Naive thymus-derived CD8-positive, alpha-beta T cell (primary cell): Measurements from ENCODE around the gene WDR3. TPM values are rescaled to one million over a fixed set of nuclear protein-coding genes. Genes with fewer than 3 reads are reported as not detected.
"Not testable (repeated sequence)": the region's sequence is repeated elsewhere in the genome, so short reads cannot be mapped to it uniquely, and the experiment has no call there.

Experiments
- ATAC-seq, 2 donors: fragments of 150-1000 bp; cut with Tn5 transposase in 1 of 2; sonication (Bioruptor Pico), chemical (Tn5 transposase) in 1 of 2; 1 replicate in 1 of 2; 2 replicates in 1 of 2; pipeline ENCODE4 v1.10.0; 2021; ENCODE audit warnings: mild to moderate bottlenecking in 2 of 2, moderate library complexity in 2 of 2
- POLR2A ChIA-PET: fragments of 350-600 bp; sonication (Branson Sonifier 250); formaldehyde crosslinking; loops from one replicate; lab custom pipeline; 2021; ENCODE audit warnings: antibody characterized with exemption; lab: Charles Lee
- DNase-seq, 10 donors: peaks; one replicate each; pipeline versions ENCODE4 v3.0.0 to v3.0.0-alpha.2; 2020 to 2022
- H3K27ac Mint-ChIP-seq, 10 donors: one replicate each; pipeline ENCODE4 v1.8.0; 2020 to 2022; ENCODE audit warnings: mild to moderate bottlenecking in 10 of 10, mixed read lengths in 10 of 10, moderate library complexity in 4 of 10, inconsistent platforms in 1 of 10
- H3K27me3 Mint-ChIP-seq, 5 donors: one replicate each; pipeline ENCODE4 v1.8.0; 2021 to 2022; ENCODE audit warnings: mixed read lengths in 5 of 5
- H3K36me3 Mint-ChIP-seq, 3 donors: one replicate each; pipeline ENCODE4 v1.8.0; 2020 to 2022; ENCODE audit warnings: mixed read lengths in 3 of 3, mild to moderate bottlenecking in 2 of 3, inconsistent platforms in 1 of 3
- H3K4me1 Mint-ChIP-seq, 4 donors: one replicate each; pipeline ENCODE4 v1.8.0; 2021 to 2022; ENCODE audit warnings: mixed read lengths in 4 of 4
- H3K4me3 Mint-ChIP-seq, 10 donors: one replicate each; pipeline ENCODE4 v1.8.0; 2020 to 2022; ENCODE audit warnings: mild to moderate bottlenecking in 10 of 10, mixed read lengths in 10 of 10, moderate library complexity in 6 of 10, inconsistent platforms in 1 of 10
- H3K9me3 Mint-ChIP-seq, 9 donors: one replicate each; pipeline ENCODE4 v1.8.0; 2020 to 2022; ENCODE audit warnings: mixed read lengths in 9 of 9, mild to moderate bottlenecking in 3 of 9, inconsistent platforms in 1 of 9, moderate library complexity in 1 of 9
- polyA plus RNA-seq, 3 donors: library from polyadenylated mRNA; unstranded; fragments of 300-500 nt; fragmentation: Illumina TruSeq; gene quantifications; one replicate each; pipeline ENCODE4 v1.2.3, GENCODE V29; 2021
- total RNA-seq, 8 experiments: library from RNA in 2 of 8; stranded (reverse) in 2 of 8; gene quantifications; one replicate each; pipeline ENCODE4 v1.2.3 and lab custom pipeline; 2021 to 2026

Gene WDR3
- total and polyA plus RNA-seq, 5 experiments from 2014 or later, result 17.4 to 41.9 (median 29.3) TPM

DNA sequence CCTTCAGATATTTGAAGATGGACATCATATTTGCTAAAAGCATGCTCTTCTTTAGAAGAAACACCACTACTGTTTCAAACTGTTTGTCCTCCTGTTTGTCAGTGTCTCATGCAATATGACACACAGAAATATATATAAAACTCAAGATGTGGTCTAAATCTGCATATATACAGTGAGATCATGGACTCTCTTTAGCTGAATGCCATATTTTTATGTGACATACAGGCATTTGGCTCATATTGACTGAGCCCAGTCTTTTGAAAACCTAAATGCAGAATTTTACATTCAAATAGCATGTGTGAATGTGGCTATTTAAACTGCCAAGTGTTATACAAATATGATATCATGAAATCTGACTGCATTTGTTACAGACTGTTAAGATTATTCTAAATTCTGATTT, 18.5 kb upstream of the WDR3 start:
- Mint-ChIP-seq H3K36me3 (peaks cover 24 to 81% (median 53%) of the 10 kb centered on the region in 3 donors), H3K27me3 (no peaks in the 10 kb centered on the region)
- ATAC-seq, result no peak

DNA sequence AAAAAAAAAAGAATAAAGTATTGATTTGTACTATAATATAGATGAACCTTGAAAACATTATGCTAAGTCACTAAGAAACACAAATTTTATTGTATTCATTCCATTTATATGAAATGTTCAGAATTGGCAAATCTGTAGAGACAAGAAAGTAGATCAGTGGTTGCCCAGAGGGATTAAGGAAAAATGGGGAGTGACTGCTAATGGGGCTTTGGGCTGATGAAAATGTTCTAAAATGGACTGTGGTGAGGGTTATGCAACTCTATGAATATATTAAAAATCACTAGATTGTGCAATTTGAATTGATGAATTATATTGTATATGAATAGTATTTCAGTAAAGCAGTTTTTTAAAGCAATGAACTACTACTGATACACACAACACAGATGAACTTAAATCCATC, 10.2 kb upstream of the WDR3 start:
- POLR2A ChIA-PET, result no interaction called here
- H3K27ac Mint-ChIP-seq, result no peak overlapping the region
- DNase-seq (no peak), ATAC-seq (no peak)
- H3K4me3 Mint-ChIP-seq, result no peak overlapping the region
- no peaks in the 10 kb centered on the region for H3K9me3 Mint-ChIP-seq
- H3K4me1 Mint-ChIP-seq, result peaks cover 0 to 12% (median 7%) of the 10 kb centered on the region in 4 donors
- no peaks in the 10 kb centered on the region for H3K27me3 Mint-ChIP-seq
- H3K36me3 Mint-ChIP-seq, result peaks cover 24 to 56% (median 35%) of the 10 kb centered on the region in 3 donors

More for the DNA sequence above, 18.5 kb upstream of the WDR3 start:
- Mint-ChIP-seq H3K9me3 (no peaks in the 10 kb centered on the region), H3K4me1 (peaks cover 0 to 11% (median 2%) of the 10 kb centered on the region in 4 donors), H3K27ac (no peak overlapping the region), H3K4me3 (no peak overlapping the region)
- POLR2A ChIA-PET, result no interaction called here
- DNase-seq, result no peak

DNA sequence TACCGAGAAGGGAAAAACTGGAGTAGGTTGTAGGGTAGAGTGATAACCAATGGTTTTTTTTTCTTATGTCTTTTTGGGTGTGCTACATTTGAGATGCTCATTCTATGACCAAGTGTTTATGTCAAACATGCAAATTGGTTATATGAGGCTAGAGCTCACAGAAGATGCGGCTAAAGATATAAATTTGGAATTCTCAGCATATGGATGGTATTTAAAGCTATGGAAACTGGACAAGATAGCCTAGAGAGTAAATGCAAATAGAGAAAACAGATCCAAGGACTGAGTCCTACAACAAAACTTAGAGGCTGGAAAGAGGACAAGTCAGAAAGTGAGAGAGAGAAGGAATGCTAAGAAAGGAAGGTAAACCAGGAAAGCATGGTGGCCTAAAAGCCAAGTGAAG, 7.5 kb upstream of the WDR3 start:
- H3K9me3 Mint-ChIP-seq, result no peaks in the 10 kb centered on the region
- no peaks in the 10 kb centered on the region for H3K27me3 Mint-ChIP-seq

DNA sequence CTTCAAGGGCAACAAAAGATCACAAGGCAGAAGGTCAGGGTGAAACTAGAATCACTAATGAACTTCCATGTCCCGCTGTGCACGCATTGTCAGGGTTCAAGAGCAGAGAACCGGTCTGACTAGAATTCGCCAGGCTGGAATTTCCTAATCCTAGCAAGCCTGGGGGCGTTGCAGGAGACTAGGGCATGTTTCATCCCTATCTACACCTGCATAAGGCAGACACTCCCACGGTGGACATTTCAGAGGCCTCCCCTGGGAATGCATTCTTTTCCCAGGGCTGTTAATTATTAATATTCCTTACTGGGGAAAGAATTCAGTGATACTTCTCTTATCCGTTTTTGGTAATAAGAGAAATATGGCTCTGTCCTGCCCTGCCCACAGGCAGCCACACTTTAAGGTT, 6.8 kb upstream of the WDR3 start:
- Mint-ChIP-seq H3K36me3 (peaks cover 0 to 26% (median 12%) of the 10 kb centered on the region in 3 donors), H3K4me1 (peaks cover 10 to 26% (median 21%) of the 10 kb centered on the region in 4 donors)
- H3K4me3 Mint-ChIP-seq, DNase-seq, ATAC-seq, POLR2A ChIA-PET, H3K9me3 Mint-ChIP-seq, H3K27ac Mint-ChIP-seq, H3K27me3 Mint-ChIP-seq: not testable (repeated sequence)

More for the DNA sequence above, 7.5 kb upstream of the WDR3 start:
- DNase-seq (no peak), ATAC-seq (no peak)
- Mint-ChIP-seq H3K4me1 (peaks cover 9 to 22% (median 17%) of the 10 kb centered on the region in 4 donors), H3K36me3 (peaks cover 5 to 32% (median 14%) of the 10 kb centered on the region in 3 donors), H3K27ac (no peak overlapping the region), H3K4me3 (no peak overlapping the region)
- POLR2A ChIA-PET, result no interaction called here

DNA sequence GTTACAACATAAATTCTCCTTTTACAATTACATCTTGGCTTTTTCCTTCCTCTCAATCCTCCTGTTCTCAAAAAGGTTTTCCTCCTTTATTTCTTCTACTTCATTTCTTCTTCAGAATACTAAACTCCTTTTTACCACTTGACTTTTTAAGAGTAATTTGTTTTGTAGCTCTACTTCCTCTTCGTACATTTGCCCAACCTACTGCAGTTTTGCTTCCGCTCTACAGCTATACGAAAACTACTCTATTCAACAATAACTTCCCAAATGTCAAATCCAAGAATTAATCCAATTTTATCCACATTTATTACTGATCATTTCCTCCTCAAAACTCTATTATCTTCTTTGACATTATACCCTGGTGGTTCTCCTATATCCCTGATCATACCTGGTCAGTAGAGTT, 3.6 kb upstream of the WDR3 start:
- no peak for ATAC-seq
- POLR2A ChIA-PET, result no interaction called here
- no peaks in the 10 kb centered on the region for H3K9me3 Mint-ChIP-seq
- peak overlapping the region in 2 of 10 donors; percentile 15 to 26 for H3K4me3 Mint-ChIP-seq
- H3K36me3 Mint-ChIP-seq, result peaks cover 0 to 5% (median 0%) of the 10 kb centered on the region in 3 donors
- DNase-seq, result no peak
- peak overlapping the region in 2 of 10 donors; percentile 1 to 34 for H3K27ac Mint-ChIP-seq
- peaks cover 29 to 51% (median 51%) of the 10 kb centered on the region in 4 donors for H3K4me1 Mint-ChIP-seq
- H3K27me3 Mint-ChIP-seq, result no peaks in the 10 kb centered on the region

DNA sequence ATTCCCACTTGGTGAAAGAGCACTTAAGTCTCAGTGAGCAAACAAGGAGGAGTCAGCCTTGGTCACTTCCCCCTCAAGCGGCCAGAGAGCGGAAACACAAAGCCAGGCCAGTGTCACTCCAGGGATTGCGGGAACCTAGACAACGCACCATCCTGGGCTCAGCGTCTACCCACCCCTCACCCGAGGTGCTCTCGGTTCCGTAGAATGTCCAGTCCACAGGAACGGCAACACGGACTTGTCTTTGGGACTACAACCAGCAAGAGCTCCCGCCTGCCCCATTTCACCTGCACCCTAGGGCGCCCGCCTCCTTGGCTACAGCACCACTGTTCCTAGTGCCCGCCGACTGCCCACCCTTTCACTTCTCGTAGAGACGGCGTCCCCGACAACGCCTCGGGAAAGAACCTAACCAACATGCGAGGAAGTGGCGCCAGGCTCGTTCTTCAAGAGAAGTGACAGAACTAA, 627 bp upstream of the WDR3 start:
- POLR2A ChIA-PET, result interaction anchor here (0.9 to 1.0 kb wide), 2 partner anchors 322 to 869 kb away, joined by 3 read pairs; partner anchors contain the start of gene TTF2
- Mint-ChIP-seq H3K4me3 (peak overlapping the region; percentile 86 to 97 (median 96)), H3K27me3 (no peaks in the 10 kb centered on the region), H3K4me1 (peaks cover 35 to 70% (median 67%) of the 10 kb centered on the region in 4 donors), H3K27ac (peak overlapping the region; percentile 85 to 100 (median 98)), H3K9me3 (no peaks in the 10 kb centered on the region), H3K36me3 (peaks cover 0 to 21% (median 0%) of the 10 kb centered on the region in 3 donors)
- ATAC-seq (peak; percentile 51), DNase-seq (peak in 7 of 10 donors; percentile 18 to 67 (median 46))

DNA sequence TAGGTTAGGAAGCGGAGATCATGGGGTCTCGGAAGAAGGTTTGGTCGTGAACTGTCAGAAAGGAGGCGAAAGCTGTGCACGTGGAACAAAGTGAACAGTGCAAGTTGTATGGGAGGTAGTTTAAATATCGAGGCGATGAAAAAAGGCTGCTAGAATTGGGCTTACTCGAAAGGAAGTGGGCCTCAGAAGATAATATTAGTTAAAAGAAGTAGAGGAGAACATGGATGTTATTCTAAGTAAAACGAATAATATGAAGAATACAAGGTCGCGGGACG, 571 bp downstream of the WDR3 start:
- peaks cover 0 to 25% (median 6%) of the 10 kb centered on the region in 3 donors for H3K36me3 Mint-ChIP-seq
- ATAC-seq (peak; percentile 4 to 10), DNase-seq (no peak)
- H3K27me3 Mint-ChIP-seq, result no peaks in the 10 kb centered on the region
- peak overlapping the region; percentile 86 to 97 (median 96) for H3K4me3 Mint-ChIP-seq
- peak overlapping the region; percentile 85 to 100 (median 98) for H3K27ac Mint-ChIP-seq
- POLR2A ChIA-PET, result no interaction called here
- H3K4me1 Mint-ChIP-seq, result peaks cover 33 to 70% (median 64%) of the 10 kb centered on the region in 4 donors
- H3K9me3 Mint-ChIP-seq, result no peaks in the 10 kb centered on the region

DNA sequence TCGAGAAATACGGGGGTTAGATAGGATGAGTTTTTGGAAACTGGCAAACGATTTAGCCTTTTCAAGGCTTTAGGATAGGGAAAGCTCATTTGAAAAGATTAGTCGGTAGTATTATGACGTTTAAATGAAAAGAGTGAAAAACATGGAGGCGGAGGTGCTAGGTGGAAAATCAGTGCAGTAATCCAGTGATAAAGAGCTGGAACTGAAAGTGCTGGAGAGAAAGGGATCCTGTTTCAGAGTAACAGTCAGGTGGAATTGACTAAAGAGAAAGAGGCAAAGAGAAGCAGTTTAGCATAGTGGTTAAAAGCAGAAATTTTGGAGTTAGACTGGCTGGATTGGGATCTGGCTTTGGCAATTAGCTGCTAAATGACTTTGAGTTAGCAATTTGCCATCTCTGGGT, 945 bp downstream of the WDR3 start:
- DNase-seq (no peak), ATAC-seq (no peak)
- peak overlapping the region; percentile 86 to 97 (median 96) for H3K4me3 Mint-ChIP-seq
- peaks cover 0 to 25% (median 6%) of the 10 kb centered on the region in 3 donors for H3K36me3 Mint-ChIP-seq
- H3K4me1 Mint-ChIP-seq, result peaks cover 33 to 70% (median 64%) of the 10 kb centered on the region in 4 donors
- POLR2A ChIA-PET, result interaction anchor here (0.6 kb wide), 1 partner anchor 29 kb away, joined by 3 read pairs; no protein-coding TSS in a partner anchor
- H3K9me3 Mint-ChIP-seq, result no peaks in the 10 kb centered on the region
- peak overlapping the region; percentile 85 to 100 (median 98) for H3K27ac Mint-ChIP-seq
- H3K27me3 Mint-ChIP-seq, result no peaks in the 10 kb centered on the region

DNA sequence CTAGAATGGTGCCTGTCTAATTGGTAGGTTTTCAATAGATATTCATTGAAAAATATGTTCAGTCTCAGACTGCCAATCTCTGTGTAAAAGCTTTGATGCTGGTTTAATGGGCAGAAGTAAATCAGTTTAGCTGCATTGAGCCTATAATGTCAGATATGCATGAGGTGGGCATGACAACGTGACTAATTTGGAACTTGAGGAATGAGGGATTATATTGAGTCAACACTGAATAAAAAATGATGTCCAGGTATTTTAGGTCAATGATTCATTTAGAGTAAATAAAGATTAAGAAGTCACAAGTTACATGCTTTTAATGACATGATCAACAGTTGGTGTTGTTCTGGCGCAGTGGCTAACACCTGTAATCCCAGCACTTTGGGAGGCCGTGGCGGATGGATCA, 3.0 kb downstream of the WDR3 start:
- Mint-ChIP-seq H3K4me3 (peak overlapping the region in 6 of 10 donors; percentile 4 to 86 (median 27)), H3K9me3 (no peaks in the 10 kb centered on the region), H3K27ac (peak overlapping the region in 1 of 10 donors; percentile 4), H3K36me3 (peaks cover 0 to 37% (median 8%) of the 10 kb centered on the region in 3 donors), H3K27me3 (no peaks in the 10 kb centered on the region), H3K4me1 (peaks cover 29 to 51% (median 47%) of the 10 kb centered on the region in 4 donors)
- ATAC-seq, result no peak
- POLR2A ChIA-PET, result no interaction called here
- no peak for DNase-seq

DNA sequence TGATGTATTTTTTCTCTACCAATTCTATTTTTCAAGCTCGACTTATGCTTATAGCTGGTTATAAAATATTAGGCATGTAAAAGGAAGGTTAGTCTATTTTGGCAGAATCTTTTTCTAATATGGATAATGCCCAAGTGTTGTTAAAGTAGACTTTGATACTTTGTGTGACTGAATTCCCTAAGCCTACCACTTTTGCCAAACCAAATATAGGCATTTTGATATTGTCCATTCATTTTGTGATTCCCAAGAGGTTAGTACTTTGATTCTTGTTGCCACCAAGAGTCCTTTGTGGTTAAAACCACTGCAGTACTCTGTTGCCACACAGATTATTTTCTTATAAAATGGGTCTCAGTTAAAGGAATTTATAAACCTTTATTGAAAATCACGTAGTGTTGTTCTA, 4.2 kb downstream of the WDR3 start:
- H3K27ac Mint-ChIP-seq, result peak overlapping the region in 1 of 10 donors; percentile 24
- no peaks in the 10 kb centered on the region for H3K27me3 Mint-ChIP-seq
- no peak overlapping the region for H3K4me3 Mint-ChIP-seq
- POLR2A ChIA-PET, result no interaction called here
- ATAC-seq, result no peak
- H3K9me3 Mint-ChIP-seq, result no peaks in the 10 kb centered on the region
- peaks cover 0 to 49% (median 11%) of the 10 kb centered on the region in 3 donors for H3K36me3 Mint-ChIP-seq
- no peak for DNase-seq
- H3K4me1 Mint-ChIP-seq, result peaks cover 28 to 42% (median 39%) of the 10 kb centered on the region in 4 donors

DNA sequence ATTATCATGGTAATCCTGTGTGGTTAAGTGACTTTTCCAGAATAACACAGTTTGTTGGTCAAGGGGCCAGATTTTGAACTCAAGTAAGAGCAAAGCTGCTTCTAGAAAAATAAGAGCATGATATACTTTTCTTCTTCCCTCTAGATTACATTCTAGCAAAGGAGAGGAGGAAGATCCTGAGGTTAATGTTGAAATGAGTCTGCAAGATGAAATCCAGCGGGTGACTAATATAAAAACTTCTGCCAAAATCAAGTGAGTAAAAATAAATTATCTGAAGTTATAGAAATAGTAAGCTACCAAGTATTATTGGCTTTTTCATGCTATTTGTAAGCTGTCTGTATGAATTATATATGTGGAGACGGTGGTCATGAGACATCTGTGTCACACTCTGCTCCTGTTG, 12.8 kb downstream of the WDR3 start:
- ATAC-seq (no peak), DNase-seq (no peak)
- Mint-ChIP-seq H3K27ac (no peak overlapping the region), H3K27me3 (no peaks in the 10 kb centered on the region), H3K36me3 (peaks cover 16 to 94% (median 44%) of the 10 kb centered on the region in 3 donors), H3K9me3 (no peaks in the 10 kb centered on the region), H3K4me1 (peaks cover 0 to 11% (median 2%) of the 10 kb centered on the region in 4 donors), H3K4me3 (no peak overlapping the region)
- POLR2A ChIA-PET, result no interaction called here

DNA sequence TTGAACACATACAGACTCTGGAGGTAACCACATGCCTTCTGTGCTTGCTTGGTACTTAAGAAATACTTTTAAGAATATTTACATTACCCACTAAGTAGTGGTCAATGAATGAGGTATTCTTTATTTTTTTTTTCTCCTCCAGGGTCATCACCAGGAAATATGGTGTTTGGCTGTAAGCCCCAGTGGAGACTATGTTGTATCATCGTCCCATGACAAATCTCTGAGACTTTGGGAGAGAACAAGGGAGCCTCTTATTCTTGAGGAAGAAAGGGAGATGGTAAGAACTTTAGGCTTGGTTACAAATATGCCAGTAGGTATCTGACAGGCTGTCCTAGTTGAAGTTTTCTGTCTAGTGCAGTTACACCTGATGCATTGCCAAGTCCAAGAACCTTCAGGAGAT, 22.8 kb downstream of the WDR3 start:
- H3K9me3 Mint-ChIP-seq, result no peaks in the 10 kb centered on the region
- H3K27me3 Mint-ChIP-seq, result no peaks in the 10 kb centered on the region
- no peak overlapping the region for H3K27ac Mint-ChIP-seq
- no peak overlapping the region for H3K4me3 Mint-ChIP-seq
- no peaks in the 10 kb centered on the region for H3K4me1 Mint-ChIP-seq
- H3K36me3 Mint-ChIP-seq, result peaks cover 13 to 98% (median 69%) of the 10 kb centered on the region in 3 donors
- DNase-seq, result no peak
- POLR2A ChIA-PET, result no interaction called here
- no peak for ATAC-seq

DNA sequence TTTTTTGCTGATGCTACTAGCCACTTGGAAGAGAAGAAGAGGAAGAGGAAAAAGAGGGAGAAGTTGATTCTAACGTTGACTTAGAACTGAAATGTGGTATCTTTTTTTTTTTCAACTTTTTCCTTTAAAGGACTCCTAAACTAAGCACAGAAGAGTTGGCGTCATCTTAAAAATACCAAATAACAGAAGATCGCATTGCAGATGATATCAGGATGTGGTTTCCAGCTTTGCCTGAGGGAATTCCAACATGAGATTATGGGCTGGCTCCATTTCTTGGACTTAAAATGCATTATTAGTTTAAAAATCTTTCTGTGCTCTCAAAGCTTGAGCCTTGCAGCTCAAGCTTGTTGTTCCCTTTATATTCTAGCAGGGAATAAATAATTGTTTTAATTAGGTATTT, 29.8 kb downstream of the WDR3 start:
- DNase-seq, result no peak
- H3K4me3 Mint-ChIP-seq, result no peak overlapping the region
- H3K36me3 Mint-ChIP-seq, result peaks cover 7 to 75% (median 48%) of the 10 kb centered on the region in 3 donors
- H3K27ac Mint-ChIP-seq, result no peak overlapping the region
- ATAC-seq, result no peak
- H3K9me3 Mint-ChIP-seq, result no peaks in the 10 kb centered on the region
- no peaks in the 10 kb centered on the region for H3K4me1 Mint-ChIP-seq
- POLR2A ChIA-PET, result interaction anchor here (0.7 kb wide), 1 partner anchor 29 kb away, joined by 3 read pairs; no protein-coding TSS in a partner anchor
- no peaks in the 10 kb centered on the region for H3K27me3 Mint-ChIP-seq
